ENCODE data around the gene FAM193A.

DNA sequence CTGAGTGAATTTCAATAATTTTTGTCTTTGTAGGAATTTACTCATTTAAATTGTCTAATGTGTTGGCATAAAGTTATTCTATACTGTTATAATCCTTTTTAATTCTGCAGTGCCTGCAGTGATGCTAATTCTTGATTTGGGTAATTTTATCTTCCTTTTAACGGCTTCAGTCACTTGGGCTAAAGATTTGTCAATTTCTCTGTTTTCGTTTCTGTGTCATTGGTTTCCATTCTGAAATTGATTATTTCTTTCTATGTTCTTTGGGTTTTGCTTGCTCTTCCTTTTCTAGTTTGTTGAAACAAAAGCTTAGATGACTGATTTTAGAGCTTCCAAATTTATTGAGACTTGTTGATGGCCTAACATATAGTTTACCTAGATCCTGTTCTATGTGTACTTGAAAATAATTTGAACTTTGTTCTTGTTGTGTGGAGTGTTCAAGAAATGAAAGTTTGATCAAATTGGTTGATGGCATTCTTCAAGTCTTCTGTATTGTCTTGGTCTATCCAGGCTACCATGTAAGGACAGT is 130.3 kb downstream of the FAM193A start:
- TF ChIP-seq GATA2 (IDR thresholded peaks at IDR 0.05; ENCODE audit: low read depth, low read length) (no peak), GATA3 (IDR thresholded peaks at IDR 0.05; ENCODE audit: low read depth, low read length) (no peak)

Data from SH-SY5Y (cell line).